Measurements from ENCODE around the gene C14orf119.
"Not testable (repeated sequence)": the region's sequence is repeated elsewhere in the genome, so short reads cannot be mapped to it uniquely, and the experiment has no call there.

The C14orf119 gene

GRCh38 chr14:23089498-23090253 lies 5.6 kb upstream of the C14orf119 start:
- DNase-seq (ENCODE audit: low spot score) = no peak

DNA sequence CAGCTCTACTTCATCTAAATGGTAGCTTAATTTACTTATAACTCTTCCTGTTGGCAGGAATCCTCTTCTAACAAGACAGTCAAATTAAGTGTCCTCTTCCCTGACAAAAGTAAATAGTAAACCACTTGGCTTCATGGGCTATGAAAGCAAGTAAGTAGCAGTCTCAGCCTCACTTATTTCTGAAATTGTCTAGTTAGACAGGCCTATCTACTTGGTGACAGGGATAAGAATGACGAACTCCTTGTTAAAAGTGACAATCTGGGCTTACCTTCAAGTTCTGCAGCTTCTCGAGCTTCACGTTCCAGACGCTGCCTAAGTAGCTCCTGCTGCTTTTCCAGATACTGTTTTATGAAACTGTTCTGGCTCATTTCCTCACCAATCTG lies 5.1 kb upstream of the C14orf119 start:
- DNase-seq (ENCODE audit: low spot score) = no peak

GRCh38 chr14:23091294-23092225 lies 3.7 kb upstream of the C14orf119 start:
- no peak for DNase-seq (ENCODE audit: low spot score)

- no peak for DNase-seq (ENCODE audit: low spot score)
These were observed 2.2 kb upstream of the C14orf119 start for GRCh38 chr14:23093104-23093503.

- DNase-seq (ENCODE audit: low spot score) = no peak
These were observed 1.8 kb upstream of the C14orf119 start for GRCh38 chr14:23093526-23093925.

GRCh38 chr14:23093991-23094665 lies 1.2 kb upstream of the C14orf119 start:
- peak; percentile 82 for DNase-seq (ENCODE audit: low spot score)

DNA sequence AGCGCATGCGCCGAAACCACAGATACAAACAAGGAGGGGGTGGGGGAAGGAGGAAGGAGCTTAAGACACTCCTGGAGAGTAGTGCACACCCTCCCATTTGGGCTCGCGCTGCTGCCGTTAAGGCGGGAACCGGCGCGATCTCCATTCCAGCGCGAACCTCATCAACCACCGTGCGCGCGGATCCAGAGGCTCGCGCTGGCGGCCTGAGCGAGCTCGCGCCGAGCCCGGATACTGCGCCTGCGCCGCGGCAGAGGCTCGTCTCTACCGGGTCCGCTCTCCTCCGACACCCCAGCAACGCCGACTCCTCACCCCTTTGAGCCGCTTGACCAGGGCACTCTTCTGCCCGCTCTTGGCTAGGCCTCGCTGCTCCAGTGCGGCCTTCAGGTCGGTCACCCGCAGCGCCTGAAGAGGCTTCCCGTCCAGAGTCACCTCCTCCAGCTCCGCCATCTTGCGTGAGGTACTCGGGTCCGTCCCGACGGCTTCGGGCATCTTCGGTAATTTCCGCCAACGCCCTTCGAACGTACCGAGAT lies 574 bp upstream of the C14orf119 start, which contains the start of gene ACIN1:
Gene ACIN1 (minus strand): TSS at position 471 of the 530 bp plus-strand sequence. CDS start 24 bp downstream, at position 447.
- peak; percentile 88 for DNase-seq (ENCODE audit: low spot score)

DNA sequence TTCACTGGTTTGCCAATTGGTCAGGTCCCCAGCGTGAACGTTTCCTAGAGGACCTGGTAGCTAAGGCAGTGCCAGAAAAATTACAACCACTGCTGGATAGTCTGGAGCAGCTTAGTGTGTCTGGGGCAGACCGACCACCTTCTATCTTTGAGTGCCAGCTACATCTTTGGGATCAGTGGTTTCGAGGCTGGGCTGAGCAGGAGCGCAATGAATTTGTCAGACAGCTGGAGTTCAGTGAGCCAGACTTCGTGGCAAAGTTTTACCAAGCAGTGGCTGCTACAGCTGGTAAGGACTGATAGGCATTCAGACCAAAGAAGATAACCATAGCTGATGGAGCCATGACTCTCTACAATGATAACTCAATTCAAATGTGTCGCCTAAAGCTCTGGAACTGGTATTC lies 2.5 kb downstream of the C14orf119 start:
- DNase-seq (ENCODE audit: low spot score) = no peak

GRCh38 chr14:23099212-23099861 lies 4.0 kb downstream of the C14orf119 start:
- DNase-seq (ENCODE audit: low spot score) = no peak

DNA sequence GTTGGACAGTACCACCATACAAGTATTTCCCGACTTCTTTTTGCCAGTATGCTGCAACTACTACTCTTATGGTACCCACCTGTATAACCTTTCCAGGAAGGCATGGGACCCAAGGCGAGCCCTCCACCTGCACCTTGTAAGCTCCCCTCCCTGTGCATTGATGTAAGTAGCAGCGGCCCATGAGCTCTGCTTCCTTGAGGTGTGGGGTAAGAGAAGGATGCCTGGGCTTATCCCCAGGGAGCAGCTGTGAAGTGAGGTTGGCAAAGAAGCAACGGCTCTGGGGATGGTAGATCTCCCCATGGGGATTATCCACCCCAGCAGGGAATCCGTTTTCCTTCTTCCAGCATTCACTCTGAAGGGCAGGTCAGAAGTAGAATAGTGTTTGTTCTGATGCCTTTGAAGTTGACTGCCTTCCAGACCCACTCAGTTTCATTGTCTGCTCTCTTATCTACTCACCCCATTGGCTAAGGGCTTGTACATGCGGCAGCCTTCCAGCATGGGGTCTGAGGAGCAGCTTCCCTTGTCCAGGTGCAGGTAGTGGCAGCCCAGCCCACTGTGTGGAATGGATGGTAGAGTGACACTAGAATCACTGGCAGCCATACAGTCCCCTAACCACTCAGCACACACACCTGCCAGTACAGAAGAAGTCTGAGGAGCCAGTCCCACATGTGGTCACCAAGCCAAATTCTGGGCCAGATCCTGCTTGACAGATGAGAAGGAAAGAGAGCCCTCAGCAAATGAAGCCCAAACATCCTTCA lies 6.1 kb downstream of the C14orf119 start:
- DNase-seq (ENCODE audit: low spot score) = peak; percentile 79

GRCh38 chr14:23101986-23102625 lies 6.8 kb downstream of the C14orf119 start:
- DNase-seq (ENCODE audit: low spot score) = no peak

DNA sequence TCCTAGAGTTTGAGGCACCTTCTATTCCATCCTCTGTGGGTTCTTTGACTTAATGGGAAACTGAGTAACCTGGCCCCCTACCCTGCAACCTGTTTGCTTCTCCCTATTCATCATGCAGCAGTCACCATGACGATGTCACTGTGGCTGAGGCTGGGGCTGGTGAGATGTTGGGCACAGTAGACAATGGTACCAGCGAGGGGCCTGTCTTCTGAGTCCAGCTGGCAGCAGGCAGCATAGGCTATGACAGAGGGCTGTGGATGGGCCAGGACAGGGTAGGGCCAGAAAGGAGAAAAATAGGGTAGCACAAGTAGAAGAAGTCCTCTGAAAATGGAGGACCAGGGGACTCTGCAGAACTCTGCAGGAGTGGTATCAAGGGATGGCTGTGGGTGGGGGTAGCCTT lies 7.5 kb downstream of the C14orf119 start:
- no peak for DNase-seq (ENCODE audit: low spot score)

DNA sequence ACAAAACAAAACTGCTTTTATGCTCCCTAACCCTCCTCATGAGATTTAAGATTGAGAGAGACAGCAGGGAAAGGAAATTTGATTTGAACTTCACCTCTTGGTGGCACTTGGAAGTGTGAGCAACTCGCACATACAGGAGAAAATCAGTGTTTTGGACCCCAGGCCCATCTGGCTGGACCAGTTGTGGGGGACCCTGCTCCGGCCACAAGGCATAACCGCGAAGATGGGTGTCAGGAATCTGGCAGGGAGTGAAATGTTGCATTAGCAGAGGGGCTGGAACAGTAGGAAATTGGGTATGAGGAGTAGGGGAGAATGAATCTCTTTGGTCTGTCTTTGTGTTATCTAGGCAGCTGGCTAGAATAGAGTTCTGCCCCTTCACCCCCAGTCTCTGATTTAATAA lies 8.3 kb downstream of the C14orf119 start:
- no peak for DNase-seq (ENCODE audit: low spot score)

DNA sequence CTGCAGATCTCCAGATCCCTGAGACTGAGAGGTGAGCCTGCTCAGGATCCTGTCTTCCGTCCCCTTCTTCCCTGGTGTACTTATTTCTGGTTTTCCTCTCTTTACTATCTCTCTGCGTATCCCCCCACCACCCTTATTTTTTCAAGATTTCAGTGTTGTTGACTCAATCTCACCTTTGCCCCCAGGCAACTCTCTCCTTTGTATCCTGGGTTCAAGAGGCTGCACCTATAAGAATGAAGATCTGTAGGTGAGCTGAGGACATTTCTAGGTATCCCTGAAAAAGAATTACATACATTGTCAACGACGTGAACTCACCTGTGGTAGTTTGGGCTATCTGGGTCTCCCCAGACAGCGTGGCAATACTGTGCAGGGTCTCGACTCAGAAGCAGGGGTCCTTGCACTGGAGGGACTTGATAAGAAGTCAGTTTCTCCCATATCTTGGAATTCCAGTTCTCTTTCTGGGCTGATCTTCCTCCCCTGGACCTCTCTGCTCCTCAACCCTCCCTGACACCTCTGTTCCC lies 8.8 kb downstream of the C14orf119 start:
- DNase-seq (ENCODE audit: low spot score) = no peak

- DNase-seq (ENCODE audit: low spot score) = no peak
These were observed 9.5 kb downstream of the C14orf119 start, which contains the start of gene CIROP for GRCh38 chr14:23104591-23105347. Gene CIROP, minus strand, starts transcription at chr14:23104989. Its CDS starts 69 bp downstream, at chr14:23104920.

DNA sequence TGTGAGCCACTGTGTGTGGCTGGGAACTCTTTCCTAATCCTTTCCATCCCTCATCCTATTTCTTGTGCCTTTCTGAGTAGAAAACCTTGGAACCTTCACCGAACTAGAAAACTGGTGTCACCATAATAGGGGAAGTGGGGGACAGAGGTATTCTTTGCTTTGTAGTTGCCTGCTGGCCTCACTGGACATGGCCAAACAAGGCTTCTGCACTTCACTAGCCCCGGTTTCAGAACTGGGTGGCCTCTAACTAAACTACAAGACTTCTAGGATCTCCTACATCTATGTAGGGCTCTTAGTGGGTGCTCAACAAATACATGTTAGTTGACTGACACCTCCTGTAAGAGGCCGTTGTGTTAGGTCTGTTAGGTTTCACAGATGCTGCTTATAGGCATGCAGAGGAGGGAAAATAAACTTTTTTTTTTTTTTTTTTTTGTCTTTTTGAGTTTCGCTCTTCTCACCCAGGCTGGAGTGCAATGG lies 10.1 kb downstream of the C14orf119 start:
- no peak for DNase-seq (ENCODE audit: low spot score)

DNA sequence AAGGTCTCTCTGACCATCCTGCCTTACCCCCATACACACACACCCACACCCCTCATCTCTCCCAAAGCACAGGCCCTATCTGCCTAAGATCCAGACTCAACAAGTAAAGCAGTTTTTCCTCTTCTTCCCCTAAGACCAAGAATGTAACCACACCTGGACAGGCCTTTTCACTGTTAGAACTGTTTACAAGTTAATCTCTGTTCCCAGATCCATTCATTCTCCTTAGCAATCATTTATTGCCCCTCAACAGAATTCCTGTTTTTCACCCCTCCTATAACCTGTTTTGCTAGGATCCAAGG lies 11.4 kb downstream of the C14orf119 start:
- DNase-seq (ENCODE audit: low spot score) = no peak

DNA sequence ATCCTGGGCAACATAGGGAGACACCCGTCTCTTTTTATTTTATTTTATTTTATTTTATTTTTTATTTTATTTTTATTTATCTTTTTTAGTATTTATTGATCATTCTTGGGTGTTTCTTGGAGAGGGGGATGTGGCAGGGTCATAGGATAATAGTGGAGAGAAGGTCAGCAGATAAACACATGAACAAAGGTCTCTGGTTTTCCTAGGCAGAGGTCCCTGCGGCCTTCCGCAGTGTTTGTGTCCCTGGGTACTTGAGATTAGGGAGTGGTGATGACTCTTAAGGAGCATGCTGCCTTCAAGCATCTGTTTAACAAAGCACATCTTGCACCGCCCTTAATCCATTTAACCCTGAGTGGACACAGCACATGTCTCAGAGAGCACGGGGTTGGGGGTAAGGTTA lies 12.3 kb downstream of the C14orf119 start:
- DNase-seq (ENCODE audit: low spot score) = not testable (repeated sequence)

GRCh38 chr14:23108169-23108568 lies 12.9 kb downstream of the C14orf119 start:
- DNase-seq (ENCODE audit: low spot score) = not testable (repeated sequence)

Data from D341Med (cell line).